Measurements from ENCODE around the gene GUCY1A2.

GUCY1A2 gene

GRCh38 chr11:106997227-106997626 is 21.0 kb downstream of the GUCY1A2 start:
- H3K27ac ChIP-seq = no peak overlapping the region
- TF ChIP-seq ZFX (IDR thresholded peaks at IDR 0.05) = no peak
- TF ChIP-seq, protein P1, sequence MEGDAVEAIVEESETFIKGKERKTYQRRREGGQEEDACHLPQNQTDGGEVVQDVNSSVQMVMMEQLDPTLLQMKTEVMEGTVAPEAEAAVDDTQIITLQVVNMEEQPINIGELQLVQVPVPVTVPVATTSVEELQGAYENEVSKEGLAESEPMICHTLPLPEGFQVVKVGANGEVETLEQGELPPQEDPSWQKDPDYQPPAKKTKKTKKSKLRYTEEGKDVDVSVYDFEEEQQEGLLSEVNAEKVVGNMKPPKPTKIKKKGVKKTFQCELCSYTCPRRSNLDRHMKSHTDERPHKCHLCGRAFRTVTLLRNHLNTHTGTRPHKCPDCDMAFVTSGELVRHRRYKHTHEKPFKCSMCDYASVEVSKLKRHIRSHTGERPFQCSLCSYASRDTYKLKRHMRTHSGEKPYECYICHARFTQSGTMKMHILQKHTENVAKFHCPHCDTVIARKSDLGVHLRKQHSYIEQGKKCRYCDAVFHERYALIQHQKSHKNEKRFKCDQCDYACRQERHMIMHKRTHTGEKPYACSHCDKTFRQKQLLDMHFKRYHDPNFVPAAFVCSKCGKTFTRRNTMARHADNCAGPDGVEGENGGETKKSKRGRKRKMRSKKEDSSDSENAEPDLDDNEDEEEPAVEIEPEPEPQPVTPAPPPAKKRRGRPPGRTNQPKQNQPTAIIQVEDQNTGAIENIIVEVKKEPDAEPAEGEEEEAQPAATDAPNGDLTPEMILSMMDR (conservative IDR thresholded peaks at IDR 0.05) = no peak

DNA sequence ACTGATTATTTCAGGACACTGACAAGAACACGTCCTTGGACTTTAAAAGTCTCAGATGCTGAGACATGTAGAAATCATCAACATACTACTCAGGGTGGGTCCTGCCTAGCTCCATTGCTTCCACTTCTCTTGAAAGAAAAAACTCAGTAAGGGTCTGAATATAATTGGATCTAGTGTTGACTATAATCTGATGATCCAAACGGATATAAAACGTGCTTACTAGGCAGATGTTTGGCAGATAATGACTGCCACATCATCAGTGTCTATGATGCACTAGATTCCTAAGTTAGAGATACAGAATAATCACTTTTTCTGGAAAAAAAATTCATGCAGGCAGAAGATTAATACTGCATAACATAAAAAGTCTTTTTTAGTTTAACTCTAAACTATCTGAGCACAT is 21.6 kb downstream of the GUCY1A2 start:
- TF ChIP-seq, protein P1 (conservative IDR thresholded peaks at IDR 0.05) = no peak
- TF ChIP-seq ZFX (IDR thresholded peaks at IDR 0.05) = no peak
- H3K27ac ChIP-seq = no peak overlapping the region

DNA sequence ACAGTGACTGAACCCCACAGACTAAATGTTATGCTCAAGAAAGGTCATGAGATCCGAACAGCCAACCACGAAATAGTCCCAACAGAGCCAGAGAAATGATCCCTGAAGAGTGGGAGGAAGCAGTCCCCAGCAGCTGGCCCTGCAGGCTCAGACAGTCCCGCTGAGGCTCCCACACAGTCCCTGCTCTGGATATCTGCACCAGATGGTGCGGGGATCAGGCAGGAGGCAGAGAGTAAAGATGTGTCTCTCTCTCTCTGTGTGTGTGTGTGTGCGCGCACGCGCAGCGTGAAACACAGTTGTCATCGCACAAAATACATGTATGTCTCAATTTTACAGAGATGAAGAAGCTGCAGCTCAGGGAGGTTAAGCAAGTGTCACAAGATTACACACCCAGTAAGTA is 27.9 kb downstream of the GUCY1A2 start:
- no peak overlapping the region for H3K27ac ChIP-seq
- TF ChIP-seq, protein P1 (conservative IDR thresholded peaks at IDR 0.05) = no peak
- TF ChIP-seq ZFX (IDR thresholded peaks at IDR 0.05) = no peak

DNA sequence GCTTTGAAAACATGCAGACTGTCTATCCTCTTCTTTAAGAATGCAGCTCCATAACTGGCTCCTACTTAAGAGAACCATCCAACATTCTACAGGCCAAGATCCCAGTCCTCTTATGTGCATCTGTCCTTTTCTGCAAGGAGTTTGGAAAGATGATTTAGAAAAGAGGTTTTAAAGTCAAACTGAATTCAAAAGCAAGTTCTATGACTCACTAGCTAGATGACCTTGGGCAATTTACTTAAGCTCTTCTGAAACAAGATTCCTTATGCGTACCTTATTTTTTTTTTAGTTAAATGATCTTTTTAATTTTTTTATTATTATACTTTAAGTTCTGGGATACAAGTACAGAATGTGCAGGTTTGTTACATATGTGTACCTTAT is 29.2 kb downstream of the GUCY1A2 start:
- TF ChIP-seq, protein P1 (conservative IDR thresholded peaks at IDR 0.05) = no peak
- TF ChIP-seq ZFX (IDR thresholded peaks at IDR 0.05) = no peak
- no peak overlapping the region for H3K27ac ChIP-seq

DNA sequence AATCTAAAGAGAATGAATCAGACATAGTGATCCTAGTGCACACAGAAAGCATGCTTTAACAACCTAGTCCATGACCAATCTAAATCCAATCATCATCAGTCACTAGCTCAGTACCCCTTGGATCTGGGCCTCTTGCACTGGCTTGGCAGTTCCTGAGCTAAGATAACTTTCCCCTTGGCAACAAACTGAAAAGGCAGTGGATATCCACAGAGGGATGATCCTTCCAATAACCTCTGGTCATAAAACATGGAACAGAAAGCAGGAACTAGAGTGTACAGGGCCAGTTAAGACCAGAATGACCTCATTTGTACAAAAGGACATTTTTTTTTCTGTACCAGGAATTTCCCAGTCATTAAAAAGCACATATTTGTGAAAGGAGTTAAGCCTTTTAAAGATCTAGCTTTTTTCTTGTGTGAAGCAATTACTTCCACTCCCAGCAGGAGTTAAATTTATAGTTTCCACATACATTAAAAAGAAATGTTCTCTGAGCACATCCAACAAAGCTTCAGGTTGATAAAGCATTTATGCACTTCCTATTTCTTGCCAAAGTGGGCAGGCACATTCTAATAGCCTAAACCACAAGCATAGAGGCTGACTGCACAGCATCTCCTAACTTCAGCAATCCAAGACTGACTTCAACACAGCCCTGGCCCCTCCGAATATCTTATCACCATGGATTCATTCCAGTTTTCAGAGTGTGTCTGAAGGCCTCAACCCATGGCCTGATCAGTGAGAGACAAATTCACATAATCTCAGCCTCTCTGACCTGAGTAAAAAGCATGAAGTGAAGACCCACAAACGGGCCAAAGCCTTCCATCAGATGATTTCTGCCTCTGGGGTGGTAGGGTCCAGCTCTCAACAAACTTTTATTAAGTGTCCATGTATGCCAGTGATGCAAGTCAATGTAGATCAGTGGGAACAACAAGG is 29.9 kb downstream of the GUCY1A2 start:
- no peak overlapping the region for H3K27ac ChIP-seq
- TF ChIP-seq ZFX (IDR thresholded peaks at IDR 0.05) = no peak
- TF ChIP-seq, protein P1 (conservative IDR thresholded peaks at IDR 0.05) = no peak

GRCh38 chr11:106986673-106987072 is 31.6 kb downstream of the GUCY1A2 start:
- TF ChIP-seq, protein P1 (conservative IDR thresholded peaks at IDR 0.05) = no peak
- TF ChIP-seq ZFX (IDR thresholded peaks at IDR 0.05) = no peak
- no peak overlapping the region for H3K27ac ChIP-seq

- H3K27ac ChIP-seq = no peak overlapping the region
- TF ChIP-seq ZFX (IDR thresholded peaks at IDR 0.05) = no peak
- TF ChIP-seq, protein P1 (conservative IDR thresholded peaks at IDR 0.05) = no peak
Measured at GRCh38 chr11:106986261-106986660, 32.0 kb downstream of the GUCY1A2 start.
